ENCODE measurements around the gene KAT2A.
A peak's percentile ranks its signal among the peaks of the same experiment; 100 is the strongest.

KAT2A gene

DNA sequence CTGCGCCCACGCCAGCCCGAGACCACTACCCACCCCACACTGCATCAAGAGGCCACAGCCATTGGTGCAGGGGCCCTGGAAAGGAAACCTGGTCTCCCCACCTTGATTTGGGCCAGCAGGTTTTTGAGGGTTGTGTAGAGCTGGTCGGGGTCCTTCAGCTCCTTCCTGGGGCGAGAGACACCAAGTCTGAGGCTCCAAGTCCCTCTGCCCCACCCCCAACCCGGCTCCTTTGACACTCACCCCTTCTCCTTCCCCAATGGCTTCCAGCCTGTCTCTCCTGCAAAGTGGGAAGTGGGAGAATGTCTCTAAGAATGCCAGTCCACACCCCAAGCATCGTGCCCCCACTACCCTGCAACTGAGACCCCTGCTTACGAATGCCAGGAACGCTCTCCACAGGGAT lies 7.0 kb downstream of the KAT2A start:
- no peak for DNase-seq (ENCODE audit: low read depth in 1 of 2, low spot score in 1 of 2)

DNA sequence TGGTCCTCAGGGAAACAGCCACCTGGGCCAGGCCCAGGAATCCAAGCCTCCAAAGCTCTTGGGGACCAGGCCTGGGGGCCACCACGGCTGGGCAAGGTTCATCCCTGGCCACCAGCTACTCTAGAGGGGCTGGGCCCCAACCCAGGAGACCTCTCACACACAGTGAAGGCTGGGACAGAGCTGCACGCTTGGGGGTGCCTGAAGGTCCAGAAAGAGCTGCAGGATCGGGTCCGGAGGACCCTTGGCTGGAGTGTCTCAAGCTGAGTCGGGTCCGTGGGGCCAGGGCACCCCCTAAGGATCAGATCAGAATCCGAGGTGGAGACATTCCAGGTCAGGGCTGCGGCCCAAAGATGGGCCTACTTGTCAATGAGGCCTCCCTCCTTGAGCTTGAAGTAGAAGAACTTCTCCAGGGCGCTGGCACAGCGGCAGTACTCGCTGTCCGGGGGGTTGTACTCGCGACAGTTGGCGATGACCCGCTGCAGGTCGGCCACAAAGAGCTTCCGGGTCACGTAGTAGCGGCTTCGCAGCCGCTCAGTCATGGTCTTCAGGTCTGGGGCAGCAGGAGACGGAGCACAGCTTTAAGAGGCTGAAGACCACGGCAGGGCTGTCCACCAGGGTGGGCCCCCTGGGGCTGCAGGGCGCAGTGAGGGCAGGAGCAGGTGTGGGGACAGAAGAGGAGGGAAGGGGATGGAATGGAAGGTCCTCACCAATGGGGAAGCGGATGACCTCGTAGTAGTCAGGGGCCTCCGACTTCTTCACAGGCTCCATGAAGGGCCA lies 7.7 kb downstream of the KAT2A start:
- no peak for DNase-seq (ENCODE audit: low read depth in 1 of 2, low spot score in 1 of 2)

DNA sequence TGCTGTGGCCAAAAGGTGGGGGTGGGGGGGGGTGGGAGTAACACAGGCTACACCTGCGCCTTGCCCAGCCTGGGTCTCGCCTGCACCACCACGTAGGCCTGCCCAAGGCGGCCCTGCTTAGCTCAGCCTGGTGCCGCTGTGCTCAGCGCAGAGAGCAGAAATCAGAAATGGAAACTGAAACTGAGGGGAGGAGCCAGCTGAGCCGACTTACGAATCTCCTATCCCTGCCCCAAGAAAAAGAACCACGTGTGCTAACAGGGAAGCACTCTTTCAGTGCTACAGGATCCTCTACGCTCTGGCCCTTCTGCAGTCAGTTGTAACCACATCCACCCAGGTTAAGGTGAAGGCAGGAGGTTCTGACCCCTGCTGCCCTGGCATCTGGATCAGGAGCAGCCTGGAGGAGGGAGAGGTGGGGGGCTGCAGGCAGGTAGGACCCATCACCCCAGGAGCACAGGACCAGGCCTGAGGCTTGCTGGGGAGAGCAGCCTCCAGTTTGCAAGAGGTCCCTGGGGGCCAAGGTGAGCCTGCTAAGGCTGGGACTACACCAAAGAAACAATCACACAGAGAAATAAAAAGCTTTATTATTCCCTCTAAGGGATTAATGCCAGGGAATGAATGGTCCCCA lies 8.5 kb downstream of the KAT2A start, which contains the start of gene DHX58:
TSS of gene DHX58 (minus strand) at position 163 of the 625 bp plus-strand sequence. CDS start 822 bp downstream, outside the sequence.
- DNase-seq (ENCODE audit: low read depth in 1 of 2, low spot score in 1 of 2): peak; percentile 46 to 63

DNA sequence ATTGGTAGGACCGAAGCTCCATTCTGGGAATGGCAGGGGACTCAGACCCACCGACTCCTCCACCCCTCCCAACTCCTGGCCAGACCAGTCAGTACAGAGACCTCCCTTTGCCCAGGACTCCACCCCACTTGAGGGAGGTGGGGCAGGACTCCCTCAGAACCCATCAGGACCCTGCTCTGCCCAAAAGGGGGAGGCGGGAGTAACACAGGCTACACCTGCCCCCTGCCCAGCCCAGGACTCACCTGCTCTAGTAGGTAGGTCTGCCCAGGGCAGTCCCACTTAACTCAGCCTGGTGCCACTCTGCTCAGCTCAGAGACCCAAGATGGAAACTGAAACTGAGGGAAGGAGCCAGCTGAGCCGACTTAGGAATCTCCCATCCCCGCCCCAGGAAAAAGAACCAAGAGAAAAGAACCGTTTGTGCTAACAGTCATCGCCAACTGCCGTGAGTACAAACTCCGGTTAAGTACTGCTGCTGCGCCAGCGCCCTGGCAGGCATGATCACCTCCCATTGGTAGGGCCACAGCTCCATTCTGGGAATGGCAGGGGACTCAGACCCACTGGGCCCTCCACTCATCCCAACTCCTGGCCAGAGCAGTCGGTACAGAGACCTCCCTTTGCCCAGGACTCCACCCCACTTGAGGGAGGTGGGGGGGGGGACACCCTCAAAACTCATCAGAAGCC lies 9.2 kb downstream of the KAT2A start:
- no peak for DNase-seq (ENCODE audit: low read depth in 1 of 2, low spot score in 1 of 2)

DNA sequence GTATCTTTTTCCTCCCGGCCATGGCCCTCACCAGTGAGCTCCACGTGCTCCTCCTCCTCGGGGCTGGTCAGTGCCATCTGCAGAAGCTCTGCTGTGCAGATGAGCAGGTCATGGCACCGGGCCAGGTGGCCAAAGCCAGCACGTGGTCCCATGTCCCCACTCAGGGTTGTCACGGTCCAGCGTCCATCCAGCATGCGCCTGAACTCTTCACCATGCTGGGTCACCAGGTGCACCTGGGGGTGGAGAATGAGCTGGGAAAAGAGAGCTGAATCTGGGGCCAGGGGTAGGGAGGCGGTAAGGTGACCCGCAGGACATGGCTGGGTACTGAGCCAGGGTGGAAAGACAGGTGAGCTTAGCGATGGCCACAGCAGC lies 9.9 kb downstream of the KAT2A start:
- no peak for DNase-seq (ENCODE audit: low read depth in 1 of 2, low spot score in 1 of 2)

DNA sequence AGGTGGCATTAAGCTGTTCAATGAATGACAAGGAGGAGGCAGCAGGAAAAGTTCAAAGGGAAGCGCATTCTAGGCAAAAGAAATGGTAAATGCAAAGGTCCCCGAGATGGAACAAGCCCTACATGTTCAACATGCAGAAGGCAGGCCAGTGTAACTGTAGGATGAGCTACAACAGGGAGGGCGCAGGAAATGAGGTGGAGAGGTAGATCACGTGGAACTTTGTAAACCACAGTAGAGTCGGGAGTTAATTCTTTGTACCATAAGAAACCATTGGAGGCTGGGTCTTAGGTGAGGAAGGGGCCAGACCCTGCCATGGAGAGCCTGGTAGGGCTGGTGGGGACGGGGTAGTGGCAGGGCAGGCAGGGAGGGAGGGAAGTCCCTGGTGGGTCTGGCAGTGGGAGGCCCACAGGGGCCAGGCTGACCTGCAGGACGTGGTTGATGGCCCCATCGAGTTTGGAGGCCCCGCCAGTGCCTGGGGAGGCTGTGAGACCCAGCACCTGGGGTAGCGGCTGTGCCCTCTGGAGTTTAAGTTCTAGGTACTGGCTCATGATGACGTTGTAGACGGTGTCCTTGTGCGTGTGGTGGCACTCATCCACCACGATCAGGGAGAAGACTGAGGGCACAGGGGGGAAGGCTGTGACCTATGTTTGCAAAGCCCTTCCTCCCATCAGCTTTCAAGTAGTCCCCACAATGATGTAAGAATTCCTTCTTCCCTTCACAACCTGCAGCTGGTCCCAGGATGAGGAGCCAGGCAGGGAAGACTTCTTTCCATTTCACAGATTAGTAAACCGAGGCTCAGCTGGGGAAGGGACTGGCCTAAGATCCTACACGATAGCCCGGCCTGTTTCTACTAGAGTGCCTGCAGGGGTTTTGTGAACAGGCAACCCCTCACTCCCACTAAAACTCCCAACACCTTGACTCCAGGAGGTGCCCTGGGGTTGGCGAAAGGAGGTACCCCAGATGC lies 10.6 kb downstream of the KAT2A start:
- no peak for DNase-seq (ENCODE audit: low read depth in 1 of 2, low spot score in 1 of 2)

DNA sequence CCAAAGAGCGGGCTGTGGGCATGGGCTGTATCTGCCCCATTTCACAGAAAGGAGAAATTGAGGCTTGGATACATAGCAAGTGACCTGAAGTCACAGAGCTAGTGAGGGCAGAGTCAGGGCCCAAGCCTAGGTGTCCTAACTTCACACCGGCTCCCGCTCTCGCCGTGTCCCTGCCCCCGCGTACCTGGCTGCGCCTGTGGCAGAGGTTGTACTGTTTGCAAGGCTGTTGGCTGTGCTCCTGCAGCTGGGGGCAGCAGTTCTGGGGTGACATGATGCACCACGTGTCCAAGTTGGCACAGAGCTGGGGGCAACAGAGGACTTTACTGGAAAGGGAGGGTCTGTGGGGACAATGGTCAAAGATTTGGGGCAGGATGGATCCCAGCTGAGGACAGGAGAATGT lies 12.1 kb downstream of the KAT2A start:
- no peak for DNase-seq (ENCODE audit: low read depth in 1 of 2, low spot score in 1 of 2)

DNA sequence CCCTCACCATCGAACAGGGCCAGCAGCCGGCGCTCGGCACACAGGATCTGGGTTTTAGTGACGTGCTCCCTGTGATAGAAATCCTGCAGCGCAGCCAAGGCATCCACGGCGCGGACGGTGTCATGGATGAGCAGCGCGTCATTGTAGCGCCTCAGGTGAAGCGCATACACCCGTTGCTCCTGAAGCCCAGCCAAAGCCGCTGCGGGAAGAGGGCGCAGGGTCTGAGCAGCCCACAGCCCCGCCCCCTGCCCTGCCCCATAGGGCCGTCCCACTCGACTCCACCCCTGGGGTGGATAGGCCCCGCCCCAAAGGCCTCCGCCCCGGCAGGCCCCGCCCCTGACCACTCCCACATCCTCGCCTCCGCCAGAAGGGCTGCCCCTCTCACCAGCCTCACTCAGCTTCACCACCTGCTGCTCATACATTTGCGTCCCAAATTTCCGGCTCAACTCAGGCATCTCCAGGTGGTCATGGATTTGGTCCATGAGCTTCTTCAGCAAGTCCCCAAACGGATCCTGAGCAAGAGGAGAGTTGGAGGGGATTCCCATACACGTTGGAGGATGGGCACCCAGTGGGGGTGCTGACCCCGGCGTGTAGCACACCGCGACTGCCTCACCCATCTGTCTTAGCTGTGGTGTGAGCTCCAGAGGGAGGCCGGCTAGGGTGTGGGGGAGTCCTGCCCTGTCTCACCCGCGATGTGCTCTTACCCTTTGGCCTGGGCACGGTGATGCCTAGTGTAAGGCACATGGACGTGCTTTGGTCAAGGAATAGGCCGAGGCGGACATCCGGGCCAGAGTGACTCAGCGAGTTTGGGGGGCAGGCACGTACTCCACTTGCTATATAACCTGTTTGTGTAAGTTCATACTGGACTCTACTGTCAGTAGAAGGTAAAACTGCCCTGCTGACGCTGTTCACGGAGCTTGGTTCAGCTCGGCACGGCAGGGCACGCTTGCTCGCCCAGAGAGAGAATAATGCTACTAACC lies 13.3 kb downstream of the KAT2A start:
- DNase-seq (ENCODE audit: low read depth in 1 of 2, low spot score in 1 of 2): peak; percentile 85 to 92

DNA sequence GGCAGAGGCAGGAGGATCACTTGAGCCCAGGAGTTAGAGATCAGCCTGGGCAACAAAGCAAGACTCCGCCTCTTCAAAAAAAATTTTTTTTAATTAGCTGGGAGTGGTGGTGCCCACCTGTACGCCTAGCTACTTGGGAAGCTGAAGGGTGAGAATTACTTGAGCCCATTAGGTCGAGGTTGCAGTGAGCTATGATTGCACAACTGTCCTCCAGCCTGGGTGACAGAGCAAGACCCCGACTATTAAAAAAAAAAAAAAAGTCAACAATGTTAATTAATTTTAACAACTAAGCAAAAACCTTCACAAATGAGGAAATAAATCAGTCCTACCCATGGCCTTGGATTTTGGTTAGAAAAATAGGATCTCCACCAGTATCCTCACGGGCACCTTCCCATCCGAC lies 14.0 kb downstream of the KAT2A start:
- DNase-seq (ENCODE audit: low read depth in 1 of 2, low spot score in 1 of 2): no peak

DNA sequence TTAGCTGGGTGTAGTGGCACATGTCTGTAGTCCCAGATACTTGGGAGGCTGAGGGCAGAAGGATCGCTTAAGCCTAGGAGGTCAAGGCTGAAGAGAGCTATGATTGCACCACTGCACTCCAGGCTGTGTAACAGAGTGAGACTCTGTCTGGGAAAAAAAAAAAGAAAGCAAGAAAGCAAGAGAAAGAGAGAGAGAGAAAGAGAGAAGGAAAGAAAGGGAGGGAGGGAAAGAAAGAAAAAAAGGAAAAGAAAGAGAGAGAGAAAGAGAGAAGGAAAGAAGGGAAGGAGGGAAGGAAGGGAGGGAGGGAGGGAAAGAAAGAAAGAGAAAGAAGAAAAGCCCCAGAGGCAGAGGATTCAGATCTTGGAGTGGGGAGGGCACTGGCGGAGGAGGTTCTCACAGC lies 15.2 kb downstream of the KAT2A start:
- DNase-seq (ENCODE audit: low read depth in 1 of 2, low spot score in 1 of 2): no peak

DNA sequence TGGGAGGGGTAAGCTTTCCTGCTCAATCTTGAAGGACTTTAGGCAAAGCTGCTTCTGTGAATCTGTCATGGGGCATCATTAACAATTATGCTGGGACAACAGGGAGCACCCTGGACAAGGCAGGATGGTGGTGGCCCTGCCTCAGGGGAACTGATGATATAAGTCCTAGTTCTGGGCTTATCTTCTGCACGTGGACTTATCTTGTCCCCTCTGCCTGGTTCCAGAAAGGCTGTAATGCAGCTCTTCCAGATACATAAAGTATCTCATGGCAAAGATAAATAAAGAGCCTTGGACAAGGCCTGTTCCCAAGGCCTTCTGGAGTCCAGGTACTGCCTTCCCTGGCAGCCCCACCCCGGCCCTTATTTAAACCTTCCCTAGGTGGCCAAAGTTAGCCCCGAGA lies 16.9 kb downstream of the KAT2A start:
- no peak for DNase-seq (ENCODE audit: low read depth in 1 of 2, low spot score in 1 of 2)

DNA sequence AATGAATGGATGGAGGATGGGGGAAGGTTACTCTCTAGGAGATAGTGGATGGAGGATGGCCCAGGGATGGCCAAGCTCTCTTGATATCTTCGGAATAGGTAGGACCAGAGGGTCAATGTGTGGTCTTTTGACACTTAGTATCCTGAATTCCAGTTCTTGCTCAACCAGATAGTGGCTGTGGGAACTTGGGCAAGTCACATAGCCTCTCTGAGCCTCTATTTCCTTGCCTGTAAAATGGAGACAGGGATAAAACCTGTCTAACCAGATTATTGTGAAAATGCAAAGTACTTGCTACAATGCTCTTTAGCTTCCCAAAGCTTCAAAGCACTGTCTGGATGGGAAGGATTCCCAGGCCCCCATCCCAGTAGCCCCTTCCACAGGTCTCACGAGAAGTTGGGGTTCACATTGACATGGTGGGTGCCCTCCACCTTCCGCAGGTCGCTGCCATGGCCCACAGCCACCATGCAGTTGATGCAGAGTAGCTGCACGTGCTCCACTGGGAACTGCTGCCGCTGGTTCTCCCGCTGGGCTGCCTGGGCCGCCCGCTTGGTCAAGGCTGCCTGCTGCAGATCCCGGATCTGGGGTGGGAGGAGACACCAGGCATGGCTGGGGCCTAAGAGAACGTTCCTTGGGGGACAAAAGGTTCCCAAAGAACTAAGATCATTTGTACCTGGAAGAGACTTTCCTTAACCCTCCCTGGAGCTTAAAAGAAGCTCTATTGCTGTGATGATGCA lies 17.8 kb downstream of the KAT2A start:
- no peak for DNase-seq (ENCODE audit: low read depth in 1 of 2, low spot score in 1 of 2)

DNA sequence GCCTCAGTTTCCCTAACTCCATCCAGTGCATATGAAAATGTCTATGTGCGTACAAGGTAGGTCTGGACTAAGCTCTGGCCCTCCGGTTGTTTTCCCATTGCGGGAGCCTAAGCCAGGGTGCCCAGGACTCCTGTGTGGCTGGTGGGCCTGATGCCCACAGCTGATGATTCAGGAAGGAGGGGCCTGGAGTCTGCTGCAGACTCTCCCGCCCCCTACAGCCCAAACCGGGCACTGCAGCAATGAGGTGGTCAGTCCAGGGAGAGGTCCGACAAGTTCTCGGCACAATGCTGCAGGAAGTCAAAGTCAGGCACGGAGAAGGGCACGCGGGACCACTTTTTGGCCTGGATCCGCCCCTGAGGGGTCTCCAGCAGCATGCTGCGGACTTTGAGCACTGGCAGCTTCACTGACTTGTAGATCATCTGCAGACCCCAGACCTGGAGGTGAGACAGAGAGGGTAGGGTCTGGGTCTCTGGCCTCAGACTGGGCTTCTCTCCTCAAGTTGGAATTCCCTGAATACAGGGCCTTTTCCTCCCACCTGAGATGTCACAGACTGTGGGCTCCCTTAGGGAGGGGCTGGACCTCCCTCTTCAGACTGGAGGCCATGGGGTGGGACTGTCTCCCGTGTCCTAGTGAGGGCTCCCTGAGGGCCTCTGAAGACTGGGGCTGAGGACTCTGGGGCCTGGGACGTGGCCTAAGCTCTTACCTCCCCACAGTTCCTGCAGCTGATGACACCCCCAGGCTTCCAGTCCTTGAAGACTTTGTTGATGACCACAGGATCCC lies 19.5 kb downstream of the KAT2A start:
- peak; percentile 37 to 48 for DNase-seq (ENCODE audit: low read depth in 1 of 2, low spot score in 1 of 2)

DNA sequence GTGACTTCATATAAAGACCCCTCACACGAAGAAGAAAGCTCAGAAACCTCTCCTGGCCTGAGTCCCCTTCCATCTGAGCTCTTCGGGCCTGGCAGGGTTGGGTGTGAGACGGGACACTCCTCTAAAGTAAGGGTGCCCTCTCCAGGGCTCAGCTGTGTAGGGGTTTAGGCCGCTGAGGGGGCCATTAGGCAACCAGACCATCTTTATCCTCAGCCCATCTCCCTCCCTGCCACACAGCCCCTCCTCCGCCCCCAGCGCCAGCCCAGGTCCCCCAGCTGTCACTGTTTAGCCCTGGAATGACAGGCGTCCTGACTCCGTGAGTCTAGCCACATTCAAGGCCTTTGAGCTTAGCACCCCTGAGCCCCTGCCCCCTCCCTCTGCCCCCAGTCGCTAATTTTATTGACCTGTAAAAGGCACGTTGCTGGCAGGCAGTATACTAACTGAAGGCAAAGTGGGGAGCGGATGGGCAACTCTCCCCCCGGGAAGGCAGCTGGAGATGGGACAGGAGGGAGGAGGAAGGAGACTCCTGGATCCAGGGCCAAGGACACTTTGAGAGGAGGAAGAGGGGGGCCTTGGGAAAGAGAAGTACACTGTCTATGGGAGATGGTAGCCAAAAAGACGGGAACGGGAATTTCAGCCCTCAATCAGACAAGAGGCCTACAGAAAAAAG lies 22.3 kb downstream of the KAT2A start:
- DNase-seq (ENCODE audit: low read depth in 1 of 2, low spot score in 1 of 2): no peak

DNA sequence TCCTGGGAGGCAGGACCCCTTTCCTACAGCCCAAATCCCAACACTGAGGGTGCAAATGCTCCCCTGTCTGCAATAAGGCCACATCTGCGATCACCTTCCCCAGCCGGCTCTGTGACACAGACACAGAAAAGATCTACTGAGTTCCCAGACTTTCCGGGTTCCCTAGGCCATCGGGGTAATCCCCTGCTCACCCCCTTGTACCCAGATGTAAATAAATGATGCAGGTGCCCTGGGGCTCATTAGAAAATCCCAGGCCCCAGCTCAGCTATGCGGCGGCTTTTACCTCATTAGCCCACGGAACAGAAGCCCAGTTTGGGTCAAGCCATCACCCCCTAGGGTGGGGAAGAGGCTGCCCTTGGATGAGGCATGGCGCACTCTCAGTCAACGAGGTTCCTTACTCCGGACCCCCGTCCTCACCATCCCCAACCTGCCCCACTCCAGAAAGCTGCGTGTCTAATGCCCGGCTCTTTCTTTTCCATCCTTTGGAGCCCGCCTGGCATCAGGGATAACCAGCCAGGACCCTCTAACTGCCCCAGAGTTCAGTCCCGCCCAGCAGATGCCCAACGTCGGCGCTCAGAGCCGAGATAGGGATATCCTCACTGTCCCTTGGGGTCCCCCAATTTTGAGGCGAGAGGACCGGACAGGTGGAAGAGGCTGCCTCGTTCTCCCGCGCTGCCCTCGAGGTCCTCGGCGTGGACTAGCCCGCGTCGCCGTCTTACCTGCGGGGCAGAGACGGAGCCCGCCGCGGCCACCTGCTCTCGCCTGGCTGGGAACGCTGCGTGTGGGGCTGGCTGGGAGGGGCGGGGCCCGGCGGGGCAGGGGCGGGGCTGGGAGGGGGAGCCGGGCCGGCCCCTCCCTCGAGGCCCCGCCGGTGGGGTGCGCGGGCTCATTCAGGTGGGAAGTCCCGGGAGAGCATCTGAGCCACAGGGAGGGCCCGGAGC lies 23.2 kb downstream of the KAT2A start, which contains the start of gene ZNF385C:
TSS of gene ZNF385C (minus strand) at position 783 of the 941 bp plus-strand sequence. CDS start 35,417 bp downstream, outside the sequence.
- DNase-seq (ENCODE audit: low read depth in 1 of 2, low spot score in 1 of 2): peak in 1 of 2 donors; percentile 30

DNA sequence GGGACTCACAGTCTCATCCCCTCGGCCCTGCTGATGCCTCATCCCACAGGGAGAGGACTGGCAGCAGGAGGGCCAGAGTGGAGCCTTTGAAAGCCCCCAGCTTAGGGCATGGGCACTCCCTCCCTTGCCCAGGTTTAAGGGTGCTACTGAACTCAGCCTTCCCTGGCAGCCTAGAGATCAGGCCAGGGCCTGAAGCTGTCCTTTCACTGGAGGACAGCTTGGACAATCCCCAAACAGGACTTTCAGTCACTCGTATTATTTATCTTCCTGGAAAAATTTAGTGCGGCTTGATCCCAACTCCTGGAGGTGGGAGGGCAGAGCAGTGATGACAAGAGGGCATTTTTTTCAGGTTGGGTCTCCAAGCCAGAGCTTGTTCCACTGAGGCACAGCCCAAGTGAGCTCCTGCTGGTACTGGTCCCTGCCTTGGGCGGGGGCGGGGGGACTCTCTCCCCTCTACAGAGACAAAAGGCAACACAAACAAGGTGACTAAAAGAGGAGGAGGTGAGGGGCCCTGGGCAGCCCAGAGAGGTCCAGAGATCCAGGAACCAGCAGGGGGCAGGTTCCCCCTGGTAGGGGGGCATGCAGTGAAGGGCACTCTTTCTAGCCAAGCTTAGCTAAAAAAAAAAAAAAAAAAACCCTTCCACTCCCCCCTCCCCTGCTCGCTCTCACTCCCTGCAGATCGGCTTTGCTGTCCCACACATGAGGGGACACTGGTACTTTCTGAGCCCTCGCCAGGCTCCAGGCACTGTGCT lies 24.6 kb downstream of the KAT2A start:
- no peak for DNase-seq (ENCODE audit: low read depth in 1 of 2, low spot score in 1 of 2)

All from activated T-helper 1 cell treated with anti-CD3 and anti-CD28 coated beads, Interleukin-2, amount 50 U/mL, for 16 hours (primary cell).